NB4 (cell line): ENCODE results near the gene SNTB2.

Experiments used
- DNase-seq: peaks from one replicate; pipeline ENCODE4 v3.0.0; 2010; ENCODE audit warnings: low read depth
- H3K4me3 ChIP-seq: one replicate; pipeline ENCODE4 v1.5.1; 2011; ENCODE audit warnings: mild to moderate bottlenecking, low read depth, low read length, moderate library complexity
- CTCF ChIP-seq: IDR thresholded peaks from one replicate; pipeline ENCODE4 v1.5.1; 2012; ENCODE audit warnings: low read depth, low read length
- MAX ChIP-seq: IDR thresholded peaks from 2 replicates; pipeline ENCODE4 v1.6.1; 2011; ENCODE audit warnings: low read depth, low read length
- MYC ChIP-seq: IDR thresholded peaks from 2 replicates; pipeline ENCODE4 v1.6.1; 2011; ENCODE audit warnings: low read depth, low read length
- POLR2A ChIP-seq: IDR thresholded peaks from 2 replicates; pipeline ENCODE4 v1.6.1; 2011; ENCODE audit warnings: mild to moderate bottlenecking; ENCODE audit not compliant: insufficient read length; ENCODE audit errors: extremely low read depth

SNTB2 gene

GRCh38 chr16:69340095-69340644 is 153.2 kb downstream of the SNTB2 start:
- TF ChIP-seq MYC = no peak
- no peak for TF ChIP-seq CTCF
- TF ChIP-seq POLR2A = no peak
- TF ChIP-seq MAX = no peak
- peak overlapping the region; percentile 98 for H3K4me3 ChIP-seq
- DNase-seq = no peak

- no peak for DNase-seq
- TF ChIP-seq MAX (no peak), MYC (no peak), CTCF (no peak), POLR2A (no peak)
- H3K4me3 ChIP-seq = no peak overlapping the region
These were observed 157.2 kb downstream of the SNTB2 start for GRCh38 chr16:69344171-69344570.

- TF ChIP-seq MYC (no peak), POLR2A (no peak), MAX (no peak), CTCF (no peak)
- H3K4me3 ChIP-seq = no peak overlapping the region
- no peak for DNase-seq
These were observed 159.0 kb downstream of the SNTB2 start for GRCh38 chr16:69345923-69346322.

GRCh38 chr16:69346683-69347082 is 159.7 kb downstream of the SNTB2 start:
- DNase-seq = no peak
- H3K4me3 ChIP-seq = no peak overlapping the region
- no peak for TF ChIP-seq POLR2A
- TF ChIP-seq MAX = no peak
- no peak for TF ChIP-seq MYC
- TF ChIP-seq CTCF = no peak

GRCh38 chr16:69348222-69348621 is 161.3 kb downstream of the SNTB2 start:
- TF ChIP-seq MYC (no peak), POLR2A (no peak), MAX (no peak), CTCF (no peak)
- DNase-seq = no peak
- H3K4me3 ChIP-seq = no peak overlapping the region

- TF ChIP-seq MYC (no peak), MAX (no peak), POLR2A (no peak), CTCF (no peak)
- H3K4me3 ChIP-seq = no peak overlapping the region
- no peak for DNase-seq
These were observed 162.6 kb downstream of the SNTB2 start for GRCh38 chr16:69349536-69349935.
